IPS-18c (cell line): ENCODE measurements around the gene C9orf43.
"Not testable (repeated sequence)": the region's sequence is repeated elsewhere in the genome, so short reads cannot be mapped to it uniquely, and the experiment has no call there.

Source experiments
- H3K4me3 ChIP-seq: 2 replicates; pipeline ENCODE4 v1.7.0; 2013; ENCODE audit warnings: low read depth, mild to moderate bottlenecking, low read length, moderate library complexity; ENCODE audit not compliant: insufficient read depth
- H3K9me3 ChIP-seq: one replicate; pipeline ENCODE4 v1.6.1; 2013; ENCODE audit warnings: mild to moderate bottlenecking, low read length, moderate library complexity; ENCODE audit not compliant: control insufficient read depth, insufficient read depth

C9orf43 gene

GRCh38 chr9:113410207-113410864, at the start of gene C9orf43, which contains the start of gene POLE3:
TSS of gene C9orf43 (plus strand) at chr9:113410747. CDS start at chr9:113413494, 2,747 bp downstream.
TSS of gene POLE3 (minus strand) at chr9:113410675. CDS start at chr9:113410293, 382 bp downstream.
- Histone ChIP-seq H3K9me3 (no peaks in the 10 kb centered on the region), H3K4me3 (peak within 1 kb of the TSS; percentile 82)

- Histone ChIP-seq H3K9me3 (no peaks in the 10 kb centered on the region), H3K4me3 (no peak overlapping the region)
These were observed 49.1 kb upstream of the C9orf43 start for GRCh38 chr9:113361304-113362018.

GRCh38 chr9:113363336-113363735, 47.2 kb upstream of the C9orf43 start:
- Histone ChIP-seq H3K4me3 (no peak overlapping the region), H3K9me3 (no peaks in the 10 kb centered on the region)

GRCh38 chr9:113364951-113365350, 45.6 kb upstream of the C9orf43 start:
- H3K9me3 ChIP-seq, result no peaks in the 10 kb centered on the region

GRCh38 chr9:113365652-113366051, 44.9 kb upstream of the C9orf43 start:
- H3K4me3 ChIP-seq, H3K9me3 ChIP-seq: not testable (repeated sequence)

More at GRCh38 chr9:113364951-113365350, 45.6 kb upstream of the C9orf43 start:
- H3K4me3 ChIP-seq, result no peak overlapping the region

- no peaks in the 10 kb centered on the region for H3K9me3 ChIP-seq
- H3K4me3 ChIP-seq, result no peak overlapping the region
These were observed 42.1 kb upstream of the C9orf43 start for GRCh38 chr9:113368348-113368981.

GRCh38 chr9:113368982-113369854, 41.3 kb upstream of the C9orf43 start:
- Histone ChIP-seq H3K4me3 (no peak overlapping the region), H3K9me3 (no peaks in the 10 kb centered on the region)

- Histone ChIP-seq H3K4me3 (no peak overlapping the region), H3K9me3 (no peaks in the 10 kb centered on the region)
These were observed 40.7 kb upstream of the C9orf43 start for GRCh38 chr9:113369855-113370140.

GRCh38 chr9:113370806-113371325, 39.7 kb upstream of the C9orf43 start:
- Histone ChIP-seq H3K4me3 (no peak overlapping the region), H3K9me3 (no peaks in the 10 kb centered on the region)

- H3K4me3 ChIP-seq, result no peak overlapping the region
- H3K9me3 ChIP-seq, result no peaks in the 10 kb centered on the region
These were observed 38.5 kb upstream of the C9orf43 start for GRCh38 chr9:113372059-113372458.

GRCh38 chr9:113373256-113373655, 37.3 kb upstream of the C9orf43 start:
- Histone ChIP-seq H3K9me3 (no peaks in the 10 kb centered on the region), H3K4me3 (no peak overlapping the region)

- no peak overlapping the region for H3K4me3 ChIP-seq
- H3K9me3 ChIP-seq, result no peaks in the 10 kb centered on the region
These were observed 36.7 kb upstream of the C9orf43 start for GRCh38 chr9:113373676-113374392.

GRCh38 chr9:113375057-113376023, 35.2 kb upstream of the C9orf43 start:
- no peaks in the 10 kb centered on the region for H3K9me3 ChIP-seq
- H3K4me3 ChIP-seq, result no peak overlapping the region

- Histone ChIP-seq H3K4me3 (peak within 1 kb of the TSS; percentile 84), H3K9me3 (no peaks in the 10 kb centered on the region)
These were observed 33.6 kb upstream of the C9orf43 start, which contains the start of gene HDHD3 for GRCh38 chr9:113376634-113377567. TSS of gene HDHD3 (minus strand) at chr9:113376986. CDS start at chr9:113374354, 2,632 bp downstream.
